HK-2 (cell line): ENCODE measurements around the gene CHRNB2.
A peak's percentile ranks its signal among the peaks of the same experiment; 100 is the strongest.

Source experiments
- DNase-seq: peaks from one replicate; pipeline ENCODE4 v3.0.0-alpha.2; 2018; ENCODE audit not compliant: unreplicated experiment

The CHRNB2 gene

DNA sequence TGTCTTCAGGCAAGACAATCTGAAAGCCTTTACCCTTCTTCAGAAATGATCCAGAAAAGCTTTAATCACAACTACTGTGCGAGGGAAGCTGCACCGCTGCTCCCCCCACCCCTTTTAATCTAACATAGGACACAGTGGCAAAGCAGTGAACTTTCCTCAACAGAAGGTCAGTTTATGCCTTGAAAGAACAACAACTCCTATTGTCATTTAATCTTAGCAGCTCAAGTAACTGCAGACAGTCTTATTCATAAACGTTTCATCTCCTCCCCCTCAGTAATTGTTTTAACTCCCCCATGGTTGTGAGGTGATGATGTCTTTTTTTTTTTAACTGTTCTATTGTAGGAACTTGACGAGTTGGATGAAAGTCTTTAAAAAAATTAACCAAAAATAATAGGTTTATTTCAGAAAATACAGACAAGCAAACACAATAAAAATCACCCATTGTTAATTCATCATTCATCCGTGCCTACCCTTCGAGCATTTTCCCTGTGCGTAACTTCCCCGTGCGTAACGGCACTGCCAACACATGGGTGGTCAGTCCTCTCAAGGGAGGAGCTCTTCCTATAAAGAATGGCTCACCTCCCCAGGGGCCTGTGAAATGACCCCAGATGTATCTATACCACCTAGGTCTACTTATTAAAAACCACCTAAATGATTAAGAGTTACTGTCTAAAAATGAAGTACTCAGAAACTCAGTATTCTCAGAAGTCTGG is 43.7 kb downstream of the CHRNB2 start:
- DNase-seq, result no peak

DNA sequence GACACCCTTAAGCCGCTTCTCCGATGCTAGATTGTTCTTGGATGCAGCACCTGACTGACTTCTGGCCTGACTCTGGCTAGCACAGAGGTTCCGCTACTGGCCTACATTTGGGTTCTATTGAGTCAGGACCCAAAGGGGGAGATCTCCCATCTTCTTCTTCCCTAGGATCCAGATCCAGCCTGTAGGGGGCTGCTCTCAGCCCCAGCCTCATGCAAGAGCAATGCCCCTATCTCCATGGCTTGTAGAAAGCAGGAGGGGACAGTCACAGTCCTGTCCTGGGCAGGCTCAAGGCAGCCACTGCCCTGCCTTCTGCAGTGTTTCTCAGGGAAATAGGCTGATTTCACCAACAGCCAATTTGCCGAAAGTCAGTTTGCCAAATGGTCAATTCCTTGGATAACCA is 46.7 kb downstream of the CHRNB2 start:
- no peak for DNase-seq

DNA sequence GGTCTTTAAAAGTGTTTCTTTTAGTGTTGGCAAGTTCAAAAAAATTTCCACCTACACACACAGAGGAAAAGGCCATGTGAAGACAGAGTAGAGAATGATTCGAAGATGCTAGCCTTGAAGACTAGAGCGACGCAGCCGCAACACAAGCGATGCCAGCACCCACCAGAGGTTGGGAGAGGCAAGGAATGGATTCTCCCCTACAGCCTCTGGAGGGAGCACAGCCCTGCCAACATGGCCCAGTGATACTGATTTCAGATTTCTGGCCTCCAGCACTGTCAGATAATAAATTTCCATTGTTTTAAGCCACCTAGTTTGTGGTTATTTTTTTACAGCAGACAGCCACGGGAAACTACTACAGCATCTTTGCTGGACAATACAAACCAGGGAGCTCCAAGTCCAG is 47.3 kb downstream of the CHRNB2 start:
- DNase-seq, result no peak

DNA sequence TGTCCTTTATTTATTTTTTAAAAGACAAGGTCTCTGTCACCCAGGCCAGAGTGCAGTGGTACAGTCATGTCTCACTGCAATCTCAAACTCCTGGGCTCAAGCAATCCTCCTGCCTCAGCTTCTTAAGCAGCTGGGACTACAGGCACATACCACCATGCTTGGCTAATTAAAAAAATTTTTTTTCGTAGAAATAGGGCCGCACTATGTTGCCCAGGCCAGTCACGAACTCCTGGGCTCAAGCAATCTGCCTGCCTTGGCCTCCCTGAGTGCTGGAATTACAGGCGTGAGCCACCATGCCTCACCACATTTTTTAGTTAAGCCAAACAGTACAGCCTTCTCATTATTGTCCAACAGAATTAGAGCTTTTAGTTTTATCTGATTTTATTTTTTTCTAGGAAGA is 47.8 kb downstream of the CHRNB2 start:
- no peak for DNase-seq

DNA sequence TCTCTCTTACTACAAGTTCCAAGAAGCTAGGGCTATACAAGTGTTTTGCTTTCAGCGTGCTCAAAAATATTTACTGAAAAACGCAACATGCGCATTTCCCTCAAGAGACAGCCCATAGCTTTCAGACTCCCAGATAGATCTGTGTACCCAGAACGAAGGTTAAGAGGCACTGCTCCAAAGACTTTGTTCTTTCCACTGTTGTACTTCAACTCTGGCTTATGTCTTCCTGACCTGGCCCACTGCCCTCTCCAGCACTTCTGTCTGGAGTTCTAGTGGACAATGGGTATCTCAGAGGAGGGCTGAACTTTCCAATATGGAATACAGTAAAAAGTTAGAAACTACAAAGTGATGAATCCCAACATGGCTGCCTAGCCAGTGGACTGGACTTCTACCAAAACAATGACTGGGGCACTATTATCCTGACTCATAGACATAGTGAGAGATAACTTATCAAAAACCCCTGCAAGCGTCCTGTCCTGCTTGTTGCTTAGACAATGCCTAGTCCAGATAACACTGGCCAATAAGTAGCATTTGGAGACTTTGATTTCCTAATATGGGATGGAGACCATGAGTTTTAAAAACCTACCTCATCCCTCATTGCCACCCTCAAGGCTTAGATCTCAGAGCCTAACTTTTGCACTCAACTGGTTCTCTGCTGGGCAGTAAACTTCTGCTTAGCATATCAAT is 49.2 kb downstream of the CHRNB2 start:
- DNase-seq, result no peak

DNA sequence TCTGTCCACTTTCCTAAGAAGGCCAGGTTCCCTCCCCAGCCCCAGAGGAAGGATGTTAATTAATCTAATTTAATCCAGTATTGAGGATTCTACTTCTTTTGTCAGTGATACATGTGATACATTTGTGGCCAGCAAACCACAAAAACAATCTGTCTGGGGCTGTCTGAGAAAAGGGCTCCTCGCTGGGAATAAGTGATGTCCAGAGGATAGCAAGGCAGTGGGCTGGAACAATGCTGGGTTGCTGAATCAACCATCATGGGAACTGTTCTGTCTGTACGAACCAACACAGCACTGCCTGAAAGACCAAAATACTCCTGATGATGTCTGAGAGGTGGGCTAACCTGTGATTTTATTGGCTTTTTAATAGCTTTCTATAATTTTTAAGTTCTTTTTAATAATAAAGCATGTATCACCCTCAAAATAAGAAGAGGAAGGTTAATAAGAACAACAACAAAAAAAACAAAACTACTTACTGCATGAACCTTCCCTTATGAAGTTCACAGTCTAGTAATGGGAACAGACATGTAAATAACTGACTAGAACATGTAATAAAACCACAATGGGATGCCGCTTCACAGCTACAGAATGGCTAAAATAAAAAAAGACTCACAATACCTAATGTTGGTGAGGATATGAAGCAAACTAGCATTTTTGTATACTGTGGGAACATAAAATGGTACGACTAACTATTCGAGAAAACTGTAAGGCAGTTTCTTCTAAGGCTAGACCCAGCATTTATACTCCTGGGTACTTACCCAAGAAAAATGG is 51.8 kb downstream of the CHRNB2 start:
- DNase-seq, result peak; percentile 5

DNA sequence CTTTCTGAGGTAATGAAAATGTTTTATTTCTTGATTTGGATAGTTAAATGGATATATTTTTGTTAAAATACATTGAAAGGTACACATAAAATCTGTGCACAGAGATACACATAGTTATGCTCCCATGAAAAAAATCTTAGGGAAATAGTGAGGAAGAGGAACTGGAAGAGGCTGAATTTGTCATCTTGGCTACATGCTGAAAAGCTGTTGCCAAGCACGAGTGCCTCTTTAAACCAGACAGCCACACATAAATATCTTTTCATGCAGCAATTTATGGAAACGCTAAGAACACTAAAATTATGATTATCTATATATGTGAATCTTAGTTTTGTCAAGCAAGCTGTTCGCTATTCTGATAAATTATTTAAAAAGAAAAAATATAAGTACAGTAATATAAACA is 53.2 kb downstream of the CHRNB2 start:
- no peak for DNase-seq

DNA sequence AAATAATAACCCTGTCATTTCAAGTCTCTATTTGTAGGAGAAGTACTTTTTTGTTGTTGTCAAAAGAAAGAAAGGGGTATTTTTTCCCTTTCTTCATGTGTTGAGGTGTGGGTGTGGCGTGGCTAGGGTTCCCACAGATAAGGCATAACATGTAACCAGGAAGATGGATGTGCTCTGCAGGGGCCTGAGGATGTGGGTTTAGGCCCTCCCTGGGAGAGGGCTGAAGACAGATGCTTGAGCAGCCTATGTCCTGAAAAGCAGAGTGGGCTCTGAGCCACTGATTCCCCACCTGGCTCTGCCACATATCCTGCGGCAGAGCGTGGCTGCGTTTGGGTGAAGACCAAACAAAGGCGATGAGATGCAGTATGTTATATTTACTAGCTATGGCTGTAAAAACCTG is 54.3 kb downstream of the CHRNB2 start:
- no peak for DNase-seq

DNA sequence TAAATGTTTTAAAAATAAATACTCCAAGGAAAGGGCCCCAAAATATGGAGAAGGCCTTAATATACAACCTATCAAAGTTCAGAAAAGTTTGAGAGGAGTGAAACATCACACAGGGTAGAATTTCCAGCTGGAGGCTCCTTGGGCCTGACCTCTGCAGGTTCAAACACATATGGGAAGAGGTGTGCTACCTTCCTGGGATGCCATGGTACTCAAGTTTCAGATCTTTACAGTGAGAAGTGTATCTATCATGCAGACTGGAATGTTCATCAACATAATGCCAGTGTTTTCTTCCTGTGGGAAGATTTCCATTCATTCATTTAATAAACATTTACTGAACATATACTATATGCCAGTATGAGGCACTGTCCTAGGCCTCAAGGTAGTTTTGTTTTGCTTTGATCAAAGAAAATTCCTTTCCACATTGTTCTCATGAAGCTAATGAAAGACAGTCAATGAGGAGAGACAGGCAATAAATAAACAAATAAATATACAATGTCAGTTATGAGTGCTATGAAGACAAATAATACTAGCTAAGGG is 55.0 kb downstream of the CHRNB2 start:
- no peak for DNase-seq

DNA sequence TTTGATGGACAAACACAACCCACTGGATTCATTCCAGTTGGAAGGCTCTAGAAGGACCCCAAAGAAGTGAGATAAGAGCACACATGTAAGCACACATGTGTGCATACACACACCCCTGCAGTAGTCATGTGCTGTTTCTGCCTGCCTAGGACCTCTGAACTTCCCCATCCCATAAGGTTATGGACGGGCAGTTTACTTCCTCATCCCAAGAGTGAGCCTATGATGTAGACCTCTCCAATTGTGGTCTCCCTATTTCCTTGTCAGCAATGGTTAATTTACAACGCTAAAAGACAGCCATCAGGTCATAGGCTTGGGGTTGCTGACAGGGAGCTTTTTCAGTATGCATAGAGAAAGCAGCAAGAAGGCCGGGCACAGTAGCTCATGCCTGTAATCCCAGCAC is 55.8 kb downstream of the CHRNB2 start:
- no peak for DNase-seq

DNA sequence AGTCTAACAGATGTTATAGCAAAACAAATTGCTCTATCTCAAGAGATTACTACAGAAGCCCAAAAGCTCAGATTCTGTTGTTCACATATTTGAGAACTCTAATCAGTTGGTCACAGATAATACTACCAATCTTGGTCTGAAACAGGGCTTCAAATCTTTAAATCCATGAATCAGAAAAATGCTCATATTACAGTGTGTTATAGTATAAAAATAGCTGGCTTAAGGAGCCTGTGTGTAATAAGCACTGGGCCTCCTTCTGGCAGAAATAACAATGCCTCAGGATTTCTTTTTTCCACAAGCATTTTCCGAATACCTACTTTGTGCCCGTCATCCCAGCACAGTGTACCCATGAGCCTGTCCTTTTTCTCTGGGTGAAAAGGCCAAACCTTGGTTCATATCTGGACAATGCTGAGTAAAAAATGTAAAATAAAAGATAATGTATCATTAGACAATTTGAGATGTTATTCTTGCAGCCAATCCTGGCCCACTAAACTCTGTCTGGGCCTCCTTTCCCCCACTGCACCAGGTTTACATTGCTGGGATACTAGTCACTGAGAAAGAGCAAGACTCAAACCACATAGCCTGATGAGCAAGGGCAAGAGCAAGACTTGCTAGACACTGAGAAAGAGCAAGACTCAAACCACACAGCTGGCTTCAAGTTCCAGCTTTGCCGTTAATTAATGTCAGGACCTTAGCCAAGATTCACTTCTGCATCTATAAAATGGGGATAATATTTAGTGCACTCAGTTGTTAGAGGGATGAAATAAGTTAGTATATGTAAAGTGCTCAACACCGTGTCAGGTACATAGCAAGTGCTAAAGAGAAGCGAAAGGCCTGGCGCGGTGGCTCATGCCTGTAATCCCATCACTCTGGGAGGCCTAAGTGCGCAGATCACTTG is 57.4 kb downstream of the CHRNB2 start:
- DNase-seq, result no peak

DNA sequence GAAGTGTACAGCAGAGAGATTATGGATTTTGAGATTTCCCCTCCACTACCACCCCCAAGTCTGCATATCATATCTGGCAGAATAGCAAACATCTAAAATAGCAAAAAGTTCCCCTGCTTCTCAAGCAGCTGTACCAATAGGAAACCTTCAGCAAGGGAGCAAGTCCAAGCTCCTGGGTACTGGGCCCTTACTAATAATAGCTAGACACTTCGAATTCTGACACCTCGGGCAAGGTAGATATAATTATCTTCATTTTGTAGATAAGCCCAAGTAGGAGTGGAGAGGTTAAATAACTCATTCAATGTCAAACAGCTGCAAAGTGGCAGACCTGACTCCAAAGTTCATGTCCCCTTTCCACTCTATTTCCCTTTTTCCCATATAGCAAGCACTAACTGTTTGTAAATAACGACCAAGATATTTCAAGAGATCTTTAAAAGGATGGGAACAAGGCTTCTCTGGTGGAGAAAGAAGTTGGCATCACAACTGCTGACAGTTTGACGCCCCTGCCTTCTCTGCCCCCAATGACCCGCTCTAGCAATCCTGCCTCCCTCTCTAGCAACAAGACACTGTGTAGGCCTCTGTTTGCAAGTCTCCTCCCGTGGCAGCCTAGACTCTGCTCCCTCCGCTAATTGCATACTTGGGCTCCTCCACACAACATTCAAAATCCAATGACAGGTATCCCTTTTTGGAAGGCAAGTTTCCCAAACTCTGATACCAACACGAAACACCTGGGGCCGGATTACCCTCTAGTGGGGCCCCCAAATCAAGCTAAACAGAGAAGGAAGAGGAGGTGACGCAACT is 59.1 kb downstream of the CHRNB2 start:
- DNase-seq, result no peak

DNA sequence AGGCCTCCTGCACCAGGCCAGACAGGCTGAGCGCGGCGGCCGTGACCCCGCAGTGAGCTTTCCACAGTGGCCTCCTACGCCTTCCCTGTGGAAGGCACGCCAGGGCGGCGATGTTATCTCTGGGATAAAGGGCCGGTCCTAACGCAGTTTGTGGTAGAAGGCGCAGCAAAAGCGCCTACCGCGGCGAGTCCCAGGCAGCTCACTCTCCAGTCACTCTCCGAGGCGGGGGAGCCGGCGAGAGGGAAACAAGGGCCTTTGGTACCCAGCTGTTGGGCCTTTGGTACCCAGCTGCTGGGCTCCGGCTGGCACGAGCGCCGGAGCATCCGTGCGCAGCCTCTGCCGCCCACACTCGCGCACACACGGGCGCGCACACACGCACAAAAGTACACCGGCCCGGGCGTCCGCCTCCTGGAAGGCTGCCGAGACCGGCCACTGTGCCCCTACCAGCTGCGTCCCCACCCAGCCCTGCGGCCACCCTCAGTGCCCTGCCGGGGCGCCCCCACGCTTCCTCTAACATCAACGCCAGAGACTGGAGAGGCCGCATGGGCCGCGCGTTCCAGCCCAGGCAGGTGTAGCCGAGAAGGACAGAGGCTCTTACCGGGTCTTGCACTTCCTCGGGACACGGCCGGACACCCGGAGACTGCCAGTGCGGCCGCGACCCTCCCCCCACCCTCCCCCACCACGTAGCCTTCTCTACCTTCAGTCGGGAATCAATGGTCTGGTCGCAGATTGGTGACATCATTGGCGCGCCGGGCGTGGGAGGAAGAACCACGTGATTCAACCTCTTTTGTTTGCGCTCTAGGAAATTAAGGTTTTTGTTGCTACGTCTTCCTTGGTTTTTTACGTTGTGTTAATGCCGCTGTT is 59.9 kb downstream of the CHRNB2 start:
- DNase-seq, result peak; percentile 87

DNA sequence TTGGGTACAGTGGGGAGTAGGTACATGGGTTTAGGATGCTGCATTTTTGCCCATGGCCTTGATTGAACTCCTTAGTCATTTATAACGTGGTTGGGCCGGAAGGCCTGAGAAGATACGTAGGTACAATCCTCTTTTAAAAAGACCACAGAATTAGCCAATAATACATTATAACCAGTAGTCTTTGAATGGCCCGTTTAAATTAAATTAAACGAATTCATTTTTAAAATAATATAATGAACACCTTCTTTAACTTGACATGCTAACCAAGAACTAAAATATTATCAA is 60.5 kb downstream of the CHRNB2 start:
- DNase-seq, result no peak

DNA sequence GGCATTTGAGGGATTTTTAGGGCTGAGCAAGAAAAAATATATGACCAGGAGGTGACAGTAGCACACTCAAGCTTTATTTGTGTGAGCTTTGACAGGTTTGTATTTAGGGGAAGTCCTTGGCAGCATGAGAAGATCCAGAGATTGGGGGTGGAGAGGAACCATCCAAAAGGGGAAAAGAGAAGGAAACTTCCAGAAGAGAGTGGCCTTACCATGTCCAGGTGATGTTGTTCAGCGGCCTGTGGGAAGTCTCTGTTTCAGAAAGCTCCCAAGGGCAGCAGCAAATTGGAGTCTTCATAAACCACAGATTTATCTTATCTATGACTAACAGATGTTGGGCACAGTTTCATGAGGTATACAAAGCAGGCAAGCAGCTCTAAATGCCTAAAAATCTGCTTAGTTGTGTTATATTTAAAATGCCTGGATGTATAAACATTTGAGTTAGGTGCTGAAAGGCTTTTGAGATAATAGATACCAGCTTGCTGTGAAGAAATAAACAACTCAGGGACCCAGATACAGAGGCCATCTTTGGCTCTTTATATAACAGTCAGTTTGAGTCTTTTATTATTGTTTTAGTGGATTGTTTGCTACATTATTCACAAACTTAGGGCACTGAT is 61.6 kb downstream of the CHRNB2 start:
- no peak for DNase-seq
